Liver (tissue), 9 donors: Measurements from ENCODE around the gene GTSE1. TPM values are rescaled to one million over a fixed set of nuclear protein-coding genes. Genes with fewer than 3 reads are reported as not detected.

Experiments used
- DNase-seq: peaks from one replicate; pipeline ENCODE4 v3.0.0-alpha.2; 2017; ENCODE audit warnings: low spot score
- H3K27ac ChIP-seq, 2 donors: one replicate each; pipeline ENCODE4 v1.7.0; 2013; ENCODE audit warnings: inconsistent platforms in 2 of 2, low read length in 2 of 2, control low read depth in 1 of 2, low read depth in 1 of 2, mild to moderate bottlenecking in 1 of 2
- H3K27me3 ChIP-seq, 4 donors: one replicate each; pipeline versions ENCODE4 v1.6.1 to v1.7.0; 2013; ENCODE audit warnings: low read length in 3 of 4, inconsistent platforms in 1 of 4, mild to moderate bottlenecking in 1 of 4, moderate library complexity in 1 of 4; ENCODE audit not compliant: control insufficient read depth in 4 of 4, insufficient read depth in 4 of 4
- H3K36me3 ChIP-seq, 4 donors: one replicate each; pipeline versions ENCODE4 v1.6.1 to v1.7.0; 2013; ENCODE audit warnings: low read length in 3 of 4, mild to moderate bottlenecking in 3 of 4, low read depth in 1 of 4, moderate library complexity in 1 of 4; ENCODE audit not compliant: control insufficient read depth in 4 of 4, insufficient read depth in 3 of 4
- H3K4me1 ChIP-seq, 4 donors: one replicate each; pipeline versions ENCODE4 v1.6.1 to v1.7.0; 2013; ENCODE audit warnings: low read length in 3 of 4, mild to moderate bottlenecking in 3 of 4, moderate library complexity in 1 of 4; ENCODE audit not compliant: control insufficient read depth in 4 of 4, insufficient read depth in 4 of 4
- H3K4me3 ChIP-seq, 3 donors: one replicate each; pipeline versions ENCODE4 v1.6.1 to v1.7.0; 2013; ENCODE audit warnings: low read length in 3 of 3, control low read depth in 1 of 3, low read depth in 1 of 3, mild to moderate bottlenecking in 1 of 3
- H3K9ac ChIP-seq, 2 donors: one replicate each; pipeline ENCODE4 v1.7.0; 2013; ENCODE audit warnings: low read length in 2 of 2, mild to moderate bottlenecking in 2 of 2, moderate library complexity in 2 of 2, control low read depth in 1 of 2, low read depth in 1 of 2
- H3K9me3 ChIP-seq, 4 donors: one replicate each; pipeline versions ENCODE4 v1.6.1 to v1.7.0; 2013; ENCODE audit warnings: low read length in 3 of 4; ENCODE audit not compliant: control insufficient read depth in 4 of 4
- ATF3 ChIP-seq: IDR thresholded peaks from 2 replicates; pipeline ENCODE4 v1.6.1; 2016; ENCODE audit warnings: antibody characterized with exemption
- EGR1 ChIP-seq, 2 donors: IDR thresholded peaks; 2 replicates each; pipeline ENCODE4 v1.6.1; 2016 to 2018; ENCODE audit warnings: antibody characterized with exemption in 2 of 2, low read depth in 2 of 2
- FOXA1 ChIP-seq: IDR thresholded peaks from 2 replicates; pipeline ENCODE4 v1.6.1; 2016; ENCODE audit warnings: antibody characterized with exemption
- FOXA2 ChIP-seq: IDR thresholded peaks from 2 replicates; pipeline ENCODE4 v1.6.1; 2016; ENCODE audit warnings: antibody characterized with exemption
- GABPA ChIP-seq, 2 donors: IDR thresholded peaks in 1 of 2; conservative IDR thresholded peaks in 1 of 2; 2 replicates each; pipeline ENCODE4 v1.6.1; 2016; ENCODE audit warnings: antibody characterized with exemption in 2 of 2, mild to moderate bottlenecking in 1 of 2, moderate library complexity in 1 of 2
- HNF4G ChIP-seq: IDR thresholded peaks from 2 replicates; pipeline ENCODE4 v1.6.1; 2016; ENCODE audit warnings: antibody characterized with exemption
- JUND ChIP-seq, 2 donors: IDR thresholded peaks; 2 replicates each; pipeline ENCODE4 v1.6.1; 2016; ENCODE audit warnings: antibody characterized with exemption in 2 of 2
- MAX ChIP-seq: IDR thresholded peaks from 2 replicates; pipeline ENCODE4 v1.6.1; 2016; ENCODE audit warnings: antibody characterized with exemption
- RAD21 ChIP-seq, 2 donors: IDR thresholded peaks; 2 replicates each; pipeline ENCODE4 v1.6.1; 2016; ENCODE audit warnings: antibody characterized with exemption in 2 of 2, mild to moderate bottlenecking in 2 of 2
- REST ChIP-seq: IDR thresholded peaks from 2 replicates; pipeline ENCODE4 v1.6.1; 2016; ENCODE audit warnings: antibody characterized with exemption, mild to moderate bottlenecking
- SP1 ChIP-seq: IDR thresholded peaks from 2 replicates; pipeline ENCODE4 v1.6.1; 2018; ENCODE audit warnings: antibody characterized with exemption, mild to moderate bottlenecking
- TAF1 ChIP-seq: conservative IDR thresholded peaks from 2 replicates; pipeline ENCODE4 v1.6.1; 2016; ENCODE audit warnings: antibody characterized with exemption, mild to moderate bottlenecking
- YY1 ChIP-seq: IDR thresholded peaks from 2 replicates; pipeline ENCODE4 v1.6.1; 2016; ENCODE audit warnings: antibody characterized with exemption, mild to moderate bottlenecking
- WGBS: extraction: QIAGEN DNeasy Blood & Tissue Kit; methylation state at CpG from one replicate; pipeline ENCODE4 v1.1.7; 2013; 5-methylcytosine and 5-hydroxymethylcytosine counted together
- polyA plus RNA-seq, 2 donors: library from polyadenylated mRNA; stranded (reverse) in 1 of 2; unstranded in 1 of 2; fragments of 200-250 nt in 1 of 2; fragments of >200 nt in 1 of 2; fragmentation: Nextera tagmentation in 1 of 2; extraction: Ambion mirVana in 1 of 2; gene quantifications; one replicate each; pipeline versions ENCODE4 v1.2.1 to v1.2.3, GENCODE V29; 2013 to 2015
- total RNA-seq, 2 donors: library from RNA; depleted of rRNA; stranded (reverse); fragments of >200 nt; gene quantifications; one replicate each; pipeline ENCODE4 v1.2.3, GENCODE V29; 2014
- TF ChIP-seq, protein P1 (sequence below): IDR thresholded peaks from 2 replicates; pipeline ENCODE4 v1.6.1; 2016; ENCODE audit warnings: antibody characterized with exemption
- TF ChIP-seq, protein P2 (sequence below): fragments of 150-350 bp; IDR thresholded peaks from 2 replicates; pipeline ENCODE4 v1.5.1; 2017; ENCODE audit warnings: improper control_type of control experiment, low read depth, low read length; ENCODE audit not compliant: missing input control
- donor health status: healthy.
- donor health status: healthy.
- donor health status: healthy.
- donor health status: healthy.
- donor health status: healthy.

GTSE1 gene
- total and polyA plus RNA-seq, 4 donors: 0.17 to 13.9 (median 0.85) TPM

DNA sequence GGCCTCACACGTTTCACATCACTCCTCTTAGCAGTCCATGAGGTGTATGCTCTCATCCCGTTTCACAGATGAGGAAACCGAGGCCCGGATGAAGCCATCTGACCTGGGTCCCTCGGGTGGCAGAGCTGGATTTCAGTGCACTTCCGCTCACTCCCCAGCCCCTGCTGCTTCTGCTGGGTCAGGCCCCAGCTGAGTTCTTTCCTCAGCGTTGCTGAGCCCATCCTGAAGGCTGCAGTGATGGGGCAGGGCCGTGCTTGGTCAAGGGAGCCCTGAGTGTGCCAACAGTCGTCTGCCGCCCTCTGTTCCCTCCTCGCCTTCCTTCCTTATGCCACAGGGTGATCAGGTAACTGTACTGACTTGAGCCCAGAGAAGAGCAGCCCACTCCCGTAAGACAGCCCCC lies 51.0 kb downstream of the GTSE1 start:
- H3K27me3 ChIP-seq: no peaks in the 10 kb centered on the region
- peaks cover 21 to 88% (median 43%) of the 10 kb centered on the region in 4 donors for H3K36me3 ChIP-seq
- H3K4me1 ChIP-seq: no peaks in the 10 kb centered on the region
- no peak for DNase-seq
- H3K4me3 ChIP-seq: no peak overlapping the region
- WGBS: 92% methylated on average over 12 of the region's 12 CpGs
- no peak overlapping the region for H3K27ac ChIP-seq
- no peak overlapping the region for H3K9ac ChIP-seq
- H3K9me3 ChIP-seq: no peaks in the 10 kb centered on the region
- TF ChIP-seq RAD21 (IDR thresholded peaks at IDR 0.05) (no peak), JUND (IDR thresholded peaks at IDR 0.05) (no peak), TAF1 (no peak), FOXA2 (no peak), HNF4G (no peak), ATF3 (no peak), EGR1 (IDR thresholded peaks at IDR 0.05; ENCODE audit: low read depth in 2 of 2) (no peak), FOXA1 (no peak), MAX (no peak), GABPA (IDR thresholded peaks at IDR 0.05 in 1 of 2, conservative IDR thresholded peaks at IDR 0.05 in 1 of 2) (no peak), SP1 (no peak), REST (no peak)
- TF ChIP-seq, protein P1, sequence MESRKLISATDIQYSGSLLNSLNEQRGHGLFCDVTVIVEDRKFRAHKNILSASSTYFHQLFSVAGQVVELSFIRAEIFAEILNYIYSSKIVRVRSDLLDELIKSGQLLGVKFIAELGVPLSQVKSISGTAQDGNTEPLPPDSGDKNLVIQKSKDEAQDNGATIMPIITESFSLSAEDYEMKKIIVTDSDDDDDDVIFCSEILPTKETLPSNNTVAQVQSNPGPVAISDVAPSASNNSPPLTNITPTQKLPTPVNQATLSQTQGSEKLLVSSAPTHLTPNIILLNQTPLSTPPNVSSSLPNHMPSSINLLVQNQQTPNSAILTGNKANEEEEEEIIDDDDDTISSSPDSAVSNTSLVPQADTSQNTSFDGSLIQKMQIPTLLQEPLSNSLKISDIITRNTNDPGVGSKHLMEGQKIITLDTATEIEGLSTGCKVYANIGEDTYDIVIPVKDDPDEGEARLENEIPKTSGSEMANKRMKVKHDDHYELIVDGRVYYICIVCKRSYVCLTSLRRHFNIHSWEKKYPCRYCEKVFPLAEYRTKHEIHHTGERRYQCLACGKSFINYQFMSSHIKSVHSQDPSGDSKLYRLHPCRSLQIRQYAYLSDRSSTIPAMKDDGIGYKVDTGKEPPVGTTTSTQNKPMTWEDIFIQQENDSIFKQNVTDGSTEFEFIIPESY: no peak
- TF ChIP-seq, protein P2, sequence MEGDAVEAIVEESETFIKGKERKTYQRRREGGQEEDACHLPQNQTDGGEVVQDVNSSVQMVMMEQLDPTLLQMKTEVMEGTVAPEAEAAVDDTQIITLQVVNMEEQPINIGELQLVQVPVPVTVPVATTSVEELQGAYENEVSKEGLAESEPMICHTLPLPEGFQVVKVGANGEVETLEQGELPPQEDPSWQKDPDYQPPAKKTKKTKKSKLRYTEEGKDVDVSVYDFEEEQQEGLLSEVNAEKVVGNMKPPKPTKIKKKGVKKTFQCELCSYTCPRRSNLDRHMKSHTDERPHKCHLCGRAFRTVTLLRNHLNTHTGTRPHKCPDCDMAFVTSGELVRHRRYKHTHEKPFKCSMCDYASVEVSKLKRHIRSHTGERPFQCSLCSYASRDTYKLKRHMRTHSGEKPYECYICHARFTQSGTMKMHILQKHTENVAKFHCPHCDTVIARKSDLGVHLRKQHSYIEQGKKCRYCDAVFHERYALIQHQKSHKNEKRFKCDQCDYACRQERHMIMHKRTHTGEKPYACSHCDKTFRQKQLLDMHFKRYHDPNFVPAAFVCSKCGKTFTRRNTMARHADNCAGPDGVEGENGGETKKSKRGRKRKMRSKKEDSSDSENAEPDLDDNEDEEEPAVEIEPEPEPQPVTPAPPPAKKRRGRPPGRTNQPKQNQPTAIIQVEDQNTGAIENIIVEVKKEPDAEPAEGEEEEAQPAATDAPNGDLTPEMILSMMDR: no peak

GRCh38 chr22:46348099-46348695 lies 51.5 kb downstream of the GTSE1 start:
- Histone ChIP-seq H3K27me3 (no peaks in the 10 kb centered on the region), H3K4me3 (no peak overlapping the region), H3K4me1 (no peaks in the 10 kb centered on the region), H3K9me3 (no peaks in the 10 kb centered on the region), H3K27ac (no peak overlapping the region), H3K36me3 (peaks cover 21 to 88% (median 44%) of the 10 kb centered on the region in 4 donors), H3K9ac (no peak overlapping the region)
- TF ChIP-seq ATF3: no peak
- no peak for TF ChIP-seq TAF1
- no peak for TF ChIP-seq REST
- TF ChIP-seq SP1: no peak
- TF ChIP-seq, protein P1: no peak
- no peak for TF ChIP-seq FOXA1
- TF ChIP-seq YY1: no peak
- WGBS: 92% methylated on average over 15 of the region's 15 CpGs
- no peak for DNase-seq
